ENCODE results near the gene TUBB.

Gene TUBB

GRCh38 chr6:30719791-30720737 is at the start of gene TUBB:
TUBB (plus strand) TSS chr6:30720352; CDS start chr6:30720507, 155 bp downstream.
- DNase-seq: peak; percentile 97

DNA sequence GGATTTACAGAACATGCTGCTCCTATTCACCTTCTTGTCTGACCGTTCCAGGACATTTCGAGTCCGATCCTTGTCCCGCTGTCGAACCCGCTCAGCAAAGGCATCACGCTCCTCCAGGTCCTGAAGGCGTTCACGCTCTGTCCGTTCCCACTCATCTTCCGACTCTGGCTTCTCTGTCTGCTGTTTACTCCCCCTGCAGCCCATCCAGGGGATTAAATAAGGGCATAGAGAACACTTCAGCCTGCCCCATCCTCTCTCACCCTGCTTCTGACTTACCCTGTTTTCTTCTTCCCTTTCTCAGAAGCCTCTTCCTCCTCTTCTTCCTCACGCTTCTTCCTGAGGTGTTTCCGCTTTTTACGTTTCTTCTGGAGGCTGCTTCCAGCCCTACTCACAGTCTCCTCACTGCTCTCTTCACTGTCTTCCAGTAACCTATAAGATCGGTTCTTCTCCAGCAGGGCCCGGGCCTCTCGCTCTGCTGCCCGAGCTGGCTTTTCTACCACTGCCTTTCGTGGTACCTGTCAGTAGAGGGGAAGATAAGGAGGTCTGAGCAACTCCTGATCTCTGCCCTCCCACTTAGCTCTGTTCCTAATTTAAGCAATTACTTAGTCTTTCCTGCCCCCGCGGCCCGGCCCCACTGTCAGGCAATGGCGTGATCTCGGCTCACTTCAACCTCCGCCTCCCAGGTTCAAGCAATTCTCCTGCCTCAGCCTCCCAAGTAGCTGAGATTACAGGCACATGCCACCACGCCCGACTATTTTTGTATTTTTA is 49.2 kb upstream of the TUBB start:
- no peak for DNase-seq

DNA sequence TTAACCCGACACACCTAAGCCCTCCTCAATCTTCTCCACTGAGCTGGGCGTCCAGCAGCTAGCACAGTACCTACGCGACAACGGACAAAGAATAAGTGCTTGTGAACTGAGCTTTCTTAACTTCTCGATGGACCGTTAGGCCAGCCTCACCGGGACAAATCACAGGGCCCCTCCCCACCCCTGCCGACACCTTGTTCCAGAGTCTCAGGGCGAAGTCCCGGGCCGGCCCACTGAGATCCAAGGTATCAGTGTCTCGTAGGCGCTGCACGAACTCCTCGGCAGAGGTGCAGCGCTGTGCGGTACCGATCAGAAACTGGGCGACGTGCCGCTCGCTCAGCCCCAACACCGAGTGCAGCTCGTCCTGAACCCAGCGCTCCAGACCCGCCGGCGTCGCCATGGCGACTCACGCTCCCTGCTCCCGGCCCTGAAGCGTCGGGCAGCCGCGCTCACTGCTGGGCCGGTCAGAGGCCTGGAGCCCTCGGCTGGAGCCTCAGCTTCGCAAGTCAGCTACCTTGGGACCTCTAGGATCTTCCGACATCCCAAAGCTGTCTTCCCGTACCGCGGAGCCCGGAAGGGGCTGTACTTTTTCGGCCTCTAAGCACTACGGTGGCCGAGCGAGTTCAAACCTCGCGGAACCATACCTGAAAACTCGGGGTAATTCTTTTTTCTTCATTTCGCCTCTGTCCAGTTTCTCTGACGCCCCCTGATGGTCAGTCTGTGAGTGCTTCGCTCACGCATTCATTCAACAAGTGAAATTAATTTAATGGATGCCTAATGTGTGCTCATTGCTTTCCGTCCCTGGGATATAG is 47.5 kb upstream of the TUBB start, which contains the start of gene DHX16:
Gene DHX16, minus strand, starts transcription at position 562 of the 809 bp plus-strand sequence. Its CDS starts 165 bp downstream, at position 397.
- DNase-seq: peak; percentile 91

GRCh38 chr6:30676660-30677285 is 43.4 kb upstream of the TUBB start:
- DNase-seq: no peak

DNA sequence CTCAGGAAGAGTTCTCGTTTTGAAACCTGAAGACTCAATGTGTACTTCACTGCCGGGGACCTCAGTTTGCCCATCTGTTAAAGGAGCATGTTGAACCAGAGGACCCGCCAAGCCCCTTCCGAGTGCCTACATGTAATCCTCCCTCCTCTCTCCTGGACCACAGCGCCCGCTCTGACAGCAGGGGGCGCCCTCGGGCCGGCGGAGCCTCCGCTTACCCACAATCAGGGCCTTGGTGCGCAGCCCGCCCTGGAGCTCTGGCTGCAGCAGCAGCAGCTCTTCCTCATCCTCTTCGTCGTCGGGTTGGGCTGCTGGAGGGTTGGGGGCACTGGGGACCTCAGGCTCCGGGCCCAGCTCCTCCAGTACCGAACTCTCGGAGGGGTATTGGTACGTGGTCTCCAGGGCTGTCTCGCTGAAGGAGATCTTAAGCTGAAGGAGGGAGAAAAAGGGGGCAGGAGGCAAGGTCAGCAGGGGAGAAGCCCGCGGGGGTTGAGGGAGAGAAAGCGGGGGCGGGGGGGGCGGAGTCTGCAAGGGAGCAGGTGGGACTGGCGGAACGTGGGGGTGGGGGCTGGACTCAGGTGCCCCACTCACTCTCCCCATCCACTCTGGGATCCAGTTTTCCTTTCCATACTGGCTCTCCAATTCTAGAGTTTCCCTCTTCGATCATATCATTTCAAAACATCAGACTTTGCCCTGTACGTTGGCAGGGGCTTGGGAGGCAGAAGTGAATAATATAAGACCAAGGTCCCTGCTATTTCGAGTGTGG is 41.0 kb upstream of the TUBB start:
- no peak for DNase-seq

- no peak for DNase-seq
These were observed 40.2 kb upstream of the TUBB start for GRCh38 chr6:30679765-30680535.

DNA sequence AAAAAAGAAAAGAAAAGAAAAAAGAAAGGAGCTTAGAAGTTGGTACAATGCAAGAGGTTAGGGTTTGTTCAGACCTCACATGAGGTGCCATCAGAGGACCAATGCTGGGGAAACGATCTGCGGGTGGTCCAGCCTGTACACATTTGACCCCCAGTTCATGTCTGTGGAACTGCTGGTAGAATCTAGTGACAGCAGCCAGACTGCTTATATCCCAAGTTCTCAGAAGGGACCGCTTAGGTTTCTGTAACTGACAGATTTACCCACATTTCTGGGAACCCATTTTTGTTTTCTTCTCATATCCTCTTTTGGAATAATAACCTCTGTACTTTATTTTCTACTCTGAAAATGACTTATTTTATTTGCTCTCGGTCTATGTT is 38.4 kb upstream of the TUBB start:
- DNase-seq: no peak

GRCh38 chr6:30682143-30683117 is 37.7 kb upstream of the TUBB start:
- no peak for DNase-seq

DNA sequence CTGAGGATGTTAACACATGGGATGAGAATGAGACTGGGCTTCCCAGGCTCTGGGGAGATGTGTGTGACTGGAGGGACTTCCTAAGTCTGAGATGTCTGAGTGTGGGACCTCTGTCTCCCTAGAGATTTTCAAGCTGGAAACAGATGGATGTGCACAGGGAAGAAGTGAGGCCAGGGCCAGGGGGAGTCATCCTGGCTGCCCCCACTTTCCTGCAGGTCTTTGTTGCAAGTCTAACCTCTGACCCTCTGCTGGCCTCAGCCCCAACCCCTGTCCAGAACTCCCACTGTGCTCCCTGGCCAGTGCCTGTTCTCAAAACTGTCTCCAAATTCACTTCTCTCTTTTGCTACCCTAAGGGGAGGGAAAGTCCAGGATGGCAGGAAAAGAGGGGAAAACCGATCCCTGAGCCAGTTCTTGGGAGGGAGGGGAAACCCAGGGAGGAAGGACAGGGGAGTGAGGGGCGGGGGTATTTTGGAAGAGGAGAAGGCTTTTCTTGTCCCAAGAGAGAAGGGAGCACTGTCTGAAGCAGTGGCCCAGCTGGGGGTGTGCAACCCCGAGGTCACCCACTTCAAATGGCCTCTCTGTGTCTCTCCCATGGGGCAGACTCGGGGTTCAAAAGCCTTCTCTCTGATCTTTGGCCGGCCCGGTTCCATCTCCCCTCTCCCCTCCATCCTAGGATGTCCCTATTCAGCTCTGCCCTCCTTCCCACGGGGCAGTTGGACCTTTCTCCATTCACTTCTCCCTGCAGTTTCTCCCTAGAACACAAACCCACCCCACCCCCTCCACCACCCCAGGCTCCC is 36.8 kb upstream of the TUBB start:
- no peak for DNase-seq

- no peak for DNase-seq
These were observed 36.2 kb upstream of the TUBB start for GRCh38 chr6:30683980-30684338.

DNA sequence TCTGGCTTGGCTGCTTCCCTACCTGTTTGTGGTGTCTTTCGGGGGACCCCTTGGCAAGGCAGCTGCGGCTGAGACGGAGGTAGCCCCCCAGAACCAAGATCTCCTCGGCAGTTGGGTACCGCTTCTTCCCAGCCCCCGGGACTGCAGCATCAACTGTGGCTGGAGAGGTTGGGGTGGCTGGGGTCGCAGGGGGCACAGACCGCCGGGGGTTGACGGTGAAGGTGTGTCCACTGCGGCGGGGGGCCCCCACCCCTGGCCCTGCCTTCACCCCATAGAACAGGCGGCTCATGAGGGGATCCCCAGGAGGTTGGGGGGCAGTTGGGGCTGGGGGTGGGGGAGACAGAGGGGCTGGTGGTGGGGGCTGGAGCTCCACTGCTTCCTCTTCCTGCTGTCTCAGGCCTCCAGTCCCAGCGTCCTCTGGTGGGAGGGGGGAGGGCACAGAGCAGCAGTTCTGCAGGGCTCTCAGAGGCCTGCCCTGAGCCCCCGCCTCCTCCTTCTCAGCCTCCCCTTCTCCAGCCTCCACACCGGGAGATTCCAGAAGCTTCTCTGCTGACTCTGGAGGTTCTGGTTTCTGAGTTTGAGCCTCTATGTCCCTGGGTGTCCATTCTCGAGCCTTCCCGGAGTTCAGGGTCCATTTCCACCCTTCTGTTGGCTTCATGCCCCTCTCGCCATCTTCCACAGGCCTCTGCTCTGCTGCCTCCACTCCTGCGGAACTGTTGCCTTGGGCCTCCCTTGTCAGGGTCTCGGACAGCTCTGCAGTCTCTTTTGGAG is 35.6 kb upstream of the TUBB start:
- no peak for DNase-seq

DNA sequence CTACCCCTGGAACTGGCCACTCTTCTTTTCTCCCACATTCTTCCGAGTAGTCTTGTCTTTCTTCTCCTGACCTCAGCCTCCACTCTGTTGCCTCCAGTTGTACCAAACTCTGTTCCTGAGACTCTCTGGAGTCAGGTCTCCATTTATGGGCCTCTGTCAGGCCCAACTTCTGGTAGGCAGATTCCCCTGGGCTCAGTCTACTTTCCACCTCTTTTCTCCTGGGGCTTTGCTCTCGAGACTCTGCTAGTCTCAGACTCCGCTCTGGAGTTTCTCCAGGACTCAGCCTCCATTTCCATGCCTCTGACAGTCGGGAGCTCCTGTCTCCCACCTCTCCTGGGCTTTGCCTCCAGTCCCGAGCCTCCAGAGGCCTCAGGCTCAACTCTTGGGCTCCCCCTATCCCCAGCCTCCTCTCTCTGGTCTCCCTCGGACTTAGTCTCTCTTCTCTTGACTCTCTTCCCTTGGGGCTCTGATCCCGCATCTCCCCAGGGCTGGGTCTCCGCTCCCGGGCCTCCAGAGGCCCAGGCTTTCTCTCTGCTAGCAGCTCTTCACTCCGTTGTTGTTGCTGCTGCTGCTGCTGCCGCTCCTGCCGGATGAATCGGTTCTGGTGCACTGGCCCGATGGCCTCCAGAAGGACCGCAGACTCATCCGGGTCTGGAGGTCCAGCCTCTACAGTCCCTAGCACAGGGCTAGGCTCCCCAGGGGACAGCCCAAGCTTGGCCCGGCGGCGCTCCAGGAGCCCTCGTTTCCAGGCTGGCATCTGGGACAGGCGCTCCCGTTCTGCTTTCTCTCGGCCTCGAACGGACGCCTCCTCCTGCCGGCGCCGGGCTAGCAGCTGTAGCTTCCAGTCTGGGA is 34.8 kb upstream of the TUBB start:
- DNase-seq: no peak

DNA sequence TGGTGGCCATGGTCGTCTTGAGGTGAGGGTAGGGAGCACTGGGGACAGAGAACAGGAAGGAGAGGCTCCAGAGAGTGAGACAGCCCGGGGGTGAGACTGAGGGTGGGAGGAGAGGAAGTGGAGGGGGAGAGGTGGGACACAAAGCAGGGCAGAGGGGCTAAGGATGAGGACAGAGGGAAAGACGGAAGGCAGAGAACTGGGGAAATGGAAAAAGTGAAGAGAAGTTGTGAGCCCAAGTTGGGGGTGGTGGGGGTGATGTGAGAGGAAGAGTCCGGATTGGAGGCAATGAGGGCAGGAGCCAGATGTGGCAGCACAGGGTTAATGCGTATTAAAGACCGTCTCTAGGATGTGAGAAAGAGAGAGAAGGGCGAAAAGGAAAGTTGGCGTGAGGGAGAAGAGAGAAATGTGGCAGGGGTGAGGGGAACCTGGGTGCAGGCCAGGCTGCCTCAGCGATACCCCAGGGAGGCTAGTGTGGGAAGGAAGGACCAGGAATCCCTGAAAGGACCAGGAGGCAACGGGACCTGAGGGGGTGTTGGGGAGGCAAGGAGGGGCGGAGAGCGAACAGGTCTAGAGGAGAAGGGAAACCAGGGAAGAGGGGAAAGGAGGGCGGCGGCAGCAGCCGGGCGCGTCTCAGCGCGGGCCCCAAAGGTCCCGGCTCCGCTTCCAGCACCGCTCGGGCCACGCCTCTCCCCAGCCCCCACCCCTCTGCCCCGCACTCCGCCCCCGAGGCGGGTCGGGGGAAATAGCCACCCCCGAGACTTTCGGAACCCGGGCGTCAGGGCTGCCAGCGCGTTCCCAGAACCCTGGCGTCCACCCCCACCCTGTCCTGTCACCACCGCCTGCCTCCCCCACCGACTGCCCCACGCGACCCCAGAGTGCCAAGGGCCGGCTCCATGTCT is 33.9 kb upstream of the TUBB start, which contains the start of gene PPP1R18:
Gene PPP1R18, minus strand, starts transcription at position 637 of the 899 bp plus-strand sequence. Its CDS starts 627 bp downstream, at position 10.
- no peak for DNase-seq

DNA sequence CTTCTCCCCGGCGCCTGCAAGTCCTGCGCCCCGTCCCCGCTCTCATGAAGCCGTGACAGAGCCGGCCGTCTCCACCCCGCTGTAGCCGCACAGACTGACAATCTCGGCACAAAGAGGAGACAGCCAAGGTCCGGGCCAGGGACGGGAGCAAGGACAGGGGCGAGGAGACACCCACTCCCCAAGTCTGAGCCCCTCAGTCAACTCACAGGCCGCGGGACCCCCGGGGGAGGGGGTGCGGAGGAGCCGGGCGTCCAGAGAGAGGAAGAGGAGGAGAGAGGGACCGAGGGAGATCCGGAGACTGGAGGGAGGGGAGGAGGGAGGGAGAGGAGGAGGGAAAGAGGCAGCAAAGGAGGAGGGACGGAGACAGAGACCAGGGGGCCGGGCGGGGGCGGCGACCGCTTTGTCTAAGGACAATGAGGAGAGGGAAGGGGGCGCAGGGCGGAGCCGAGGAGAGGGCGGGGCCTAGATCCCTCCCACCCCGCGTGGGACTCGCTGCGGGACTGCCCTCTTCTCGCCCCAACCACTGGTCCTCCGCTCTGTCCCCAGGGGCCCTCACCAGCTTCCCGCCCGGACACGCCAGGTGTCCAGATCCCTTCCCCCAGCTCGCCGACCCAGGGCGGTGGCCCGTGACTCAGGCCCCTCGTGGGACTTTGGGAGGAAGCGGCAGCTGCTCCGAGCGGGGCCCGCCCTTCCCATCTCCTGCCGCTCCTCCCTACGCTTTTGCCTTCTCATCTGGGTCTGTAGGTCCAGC is 33.1 kb upstream of the TUBB start:
- peak; percentile 56 for DNase-seq

Measured in NCI-H446 treated with DMSO at 0.1 percent for 48 hours (cell line).